HEK293 (cell line): ENCODE data around the gene CATSPERZ.

Source experiments
- CTCF ChIA-PET: fragments of 350-600 bp; formaldehyde crosslinking; extraction: SDS; loops from one replicate; lab custom pipeline; 2021; ENCODE audit warnings: antibody characterized with exemption; lab: Yijun Ruan, JAX
- POLR2A ChIA-PET: fragments of 300-600 bp; formaldehyde crosslinking; extraction: SDS; loops from one replicate; lab custom pipeline; 2020; ENCODE audit warnings: antibody characterized with exemption, inconsistent platforms; lab: Yijun Ruan, JAX
- H3K27ac ChIP-seq: fragments of 200-500 bp; sonication (Bioruptor generic); 2 replicates; pipeline ENCODE4 v1.5.1; 2014; ENCODE audit warnings: low read depth, low read length, control low read depth, inconsistent platforms; ENCODE audit errors: extremely low read depth
- H3K36me3 ChIP-seq, 2 experiments: fragments of 200-500 bp in 1 of 2; sonication (Bioruptor generic) in 1 of 2; 1 replicate in 1 of 2; 2 replicates in 1 of 2; pipeline ENCODE4 v1.5.1; 2014 to 2017; ENCODE audit warnings: inconsistent platforms in 2 of 2, low read length in 2 of 2; ENCODE audit not compliant: control insufficient read depth in 2 of 2, insufficient read depth in 1 of 2
- H3K4me1 ChIP-seq: fragments of 200-500 bp; sonication (Bioruptor generic); 2 replicates; pipeline ENCODE4 v1.5.1; 2014; ENCODE audit warnings: mild to moderate bottlenecking, low read length, inconsistent platforms; ENCODE audit not compliant: control insufficient read depth, insufficient read depth
- H3K4me3 ChIP-seq: 2 replicates; pipeline ENCODE4 v1.5.1; 2011; ENCODE audit warnings: low read depth, mild to moderate bottlenecking, control low read depth, low read length, moderate library complexity
- H3K9me3 ChIP-seq: fragments of 200-500 bp; sonication (Bioruptor generic); 2 replicates; pipeline ENCODE4 v1.5.1; 2014; ENCODE audit warnings: low read depth, low read length, inconsistent platforms; ENCODE audit not compliant: control insufficient read depth, insufficient read depth
- GLIS2 ChIP-seq: fragments of 450-650 bp; formaldehyde crosslinking; IDR thresholded peaks from 2 replicates; pipeline ENCODE4 v1.5.1; 2016; ENCODE audit warnings: missing biosample characterization, missing genetic modification characterization
- HOXC10 ChIP-seq: sonication (generic); formaldehyde crosslinking; IDR thresholded peaks from 2 replicates; pipeline ENCODE4 v1.8.1; 2023; ENCODE audit warnings: mild to moderate bottlenecking, missing genetic modification reagents
- KLF10 ChIP-seq: fragments of 450-650 bp; IDR thresholded peaks from 2 replicates; pipeline ENCODE4 v1.5.1; 2018; ENCODE audit warnings: missing biosample characterization, mild to moderate bottlenecking, missing genetic modification characterization
- ZBTB20 ChIP-seq: fragments of 450-650 bp; formaldehyde crosslinking; IDR thresholded peaks from 2 replicates; pipeline ENCODE4 v1.5.1; 2016; ENCODE audit warnings: missing biosample characterization, missing genetic modification characterization
- ZBTB8A ChIP-seq: fragments of 450-650 bp; formaldehyde crosslinking; IDR thresholded peaks from 2 replicates; pipeline ENCODE4 v1.5.1; 2016; ENCODE audit warnings: missing biosample characterization, missing genetic modification characterization
- ZNF221 ChIP-seq: fragments of 450-650 bp; formaldehyde crosslinking; IDR thresholded peaks from 2 replicates; pipeline ENCODE4 v1.5.1; 2017; ENCODE audit warnings: missing biosample characterization, missing genetic modification characterization, borderline replicate concordance
- ZNF324 ChIP-seq: fragments of 450-650 bp; formaldehyde crosslinking; IDR thresholded peaks from 2 replicates; pipeline ENCODE4 v1.5.1; 2016; ENCODE audit warnings: missing biosample characterization, missing genetic modification characterization
- ZNF335 ChIP-seq: fragments of 450-650 bp; formaldehyde crosslinking; conservative IDR thresholded peaks from 2 replicates; pipeline ENCODE4 v1.5.1; 2016; ENCODE audit warnings: missing biosample characterization, missing genetic modification characterization
- ZNF341 ChIP-seq: fragments of 450-650 bp; formaldehyde crosslinking; IDR thresholded peaks from 2 replicates; pipeline ENCODE4; 2016; ENCODE audit warnings: low read depth, missing biosample characterization, missing genetic modification characterization
- ZNF514 ChIP-seq: fragments of 450-650 bp; formaldehyde crosslinking; IDR thresholded peaks from 2 replicates; pipeline ENCODE4 v1.5.1; 2016; ENCODE audit warnings: missing biosample characterization, missing genetic modification characterization
- ZNF521 ChIP-seq: fragments of 450-650 bp; formaldehyde crosslinking; IDR thresholded peaks from 2 replicates; pipeline ENCODE4 v1.5.1; 2017; ENCODE audit warnings: missing biosample characterization, mild to moderate bottlenecking, missing genetic modification characterization
- ZNF76 ChIP-seq: fragments of 450-650 bp; formaldehyde crosslinking; IDR thresholded peaks from 2 replicates; pipeline ENCODE4; 2016; ENCODE audit warnings: low read depth, missing biosample characterization, missing genetic modification characterization, borderline replicate concordance
- ZSCAN16 ChIP-seq: fragments of 450-650 bp; formaldehyde crosslinking; IDR thresholded peaks from 2 replicates; pipeline ENCODE4 v1.5.1; 2016; ENCODE audit warnings: missing biosample characterization, missing genetic modification characterization
- TF ChIP-seq, protein P1 (sequence below): fragments of 450-650 bp; formaldehyde crosslinking; IDR thresholded peaks from 2 replicates; pipeline ENCODE4 v1.5.1; 2017; ENCODE audit warnings: missing biosample characterization, missing genetic modification characterization
- TF ChIP-seq, protein P2 (sequence below): fragments of 450-650 bp; formaldehyde crosslinking; IDR thresholded peaks from 2 replicates; pipeline ENCODE4 v1.5.1; 2016; ENCODE audit warnings: missing biosample characterization, missing genetic modification characterization
- TF ChIP-seq, protein P3 (sequence below): fragments of 450-650 bp; formaldehyde crosslinking; IDR thresholded peaks from 2 replicates; pipeline ENCODE4 v1.5.1; 2016; ENCODE audit warnings: missing biosample characterization, missing genetic modification characterization
- TF ChIP-seq, protein P4 (sequence below): fragments of 450-650 bp; formaldehyde crosslinking; IDR thresholded peaks from 2 replicates; pipeline ENCODE4; 2016; ENCODE audit warnings: missing biosample characterization, missing genetic modification characterization
- TF ChIP-seq, protein P5 (sequence below): fragments of 450-650 bp; formaldehyde crosslinking; IDR thresholded peaks from 2 replicates; pipeline ENCODE4 v1.5.1; 2017; ENCODE audit warnings: missing biosample characterization, mild to moderate bottlenecking, missing genetic modification characterization, moderate library complexity
- TF ChIP-seq, protein P6 (sequence below): sonication (generic); formaldehyde crosslinking; IDR thresholded peaks from 2 replicates; pipeline ENCODE4 v1.8.1; 2022; ENCODE audit warnings: mild to moderate bottlenecking, moderate library complexity, missing genetic modification reagents

The CATSPERZ gene

DNA sequence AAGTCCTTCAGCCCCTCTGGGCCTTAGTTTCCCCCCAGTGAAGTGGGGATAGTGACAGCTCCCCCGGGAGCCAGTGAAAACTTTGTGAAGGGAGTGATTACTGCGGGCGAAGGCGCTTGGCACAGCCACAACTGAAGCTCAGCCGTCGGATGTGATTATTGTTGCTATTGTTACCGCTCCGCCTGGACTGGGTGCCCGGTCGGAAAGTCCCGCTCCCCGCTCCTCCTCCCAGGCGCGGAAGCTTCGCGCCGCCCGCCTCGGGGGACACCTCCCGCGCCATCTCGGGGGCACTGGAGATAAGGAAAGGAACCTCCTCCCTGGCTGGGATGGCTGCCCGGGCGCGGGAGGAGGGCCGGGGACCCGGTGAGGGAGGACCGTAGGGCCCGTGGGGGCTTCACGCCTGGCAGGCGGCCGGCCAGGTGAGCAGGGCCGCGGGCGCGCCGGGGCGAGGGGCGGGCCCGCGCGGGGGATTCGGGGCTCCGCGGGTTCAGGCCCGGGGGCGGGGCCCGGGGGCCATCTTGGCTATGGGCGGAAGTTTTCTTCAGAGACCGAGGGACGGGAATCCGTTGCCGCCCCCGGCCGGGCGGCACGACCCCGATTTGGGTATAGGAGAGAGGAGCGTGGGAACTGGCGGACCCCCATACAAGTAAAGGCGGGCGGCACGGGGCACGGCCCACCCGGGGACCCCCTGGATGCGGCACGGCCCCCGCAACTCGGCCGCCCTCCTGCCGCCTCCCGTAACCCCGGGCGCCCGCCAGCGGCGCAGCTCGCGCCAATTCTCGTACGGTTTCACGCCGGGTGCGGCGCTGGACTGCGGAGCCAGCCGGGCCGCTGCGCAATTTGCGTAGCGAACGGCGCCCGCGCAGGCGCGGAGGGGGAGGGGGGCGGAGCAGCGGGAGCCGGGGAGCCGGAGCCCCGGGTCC is 14.9 kb upstream of the CATSPERZ start, which contains the start of gene GPR137 (continued):
- TF ChIP-seq, protein P1, sequence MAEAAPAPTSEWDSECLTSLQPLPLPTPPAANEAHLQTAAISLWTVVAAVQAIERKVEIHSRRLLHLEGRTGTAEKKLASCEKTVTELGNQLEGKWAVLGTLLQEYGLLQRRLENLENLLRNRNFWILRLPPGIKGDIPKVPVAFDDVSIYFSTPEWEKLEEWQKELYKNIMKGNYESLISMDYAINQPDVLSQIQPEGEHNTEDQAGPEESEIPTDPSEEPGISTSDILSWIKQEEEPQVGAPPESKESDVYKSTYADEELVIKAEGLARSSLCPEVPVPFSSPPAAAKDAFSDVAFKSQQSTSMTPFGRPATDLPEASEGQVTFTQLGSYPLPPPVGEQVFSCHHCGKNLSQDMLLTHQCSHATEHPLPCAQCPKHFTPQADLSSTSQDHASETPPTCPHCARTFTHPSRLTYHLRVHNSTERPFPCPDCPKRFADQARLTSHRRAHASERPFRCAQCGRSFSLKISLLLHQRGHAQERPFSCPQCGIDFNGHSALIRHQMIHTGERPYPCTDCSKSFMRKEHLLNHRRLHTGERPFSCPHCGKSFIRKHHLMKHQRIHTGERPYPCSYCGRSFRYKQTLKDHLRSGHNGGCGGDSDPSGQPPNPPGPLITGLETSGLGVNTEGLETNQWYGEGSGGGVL (tag by site-specific recombination): 0 out of 2 replicates have a peak, but pooled peaks have one; percentile 30
- no peak for TF ChIP-seq ZNF324 (tag by site-specific recombination)
- peak; percentile 36; the same call in 1 of the 2 replicates for TF ChIP-seq ZNF76 (tag by site-specific recombination)
- TF ChIP-seq HOXC10 (CRISPR knock-in tag): no peak

DNA sequence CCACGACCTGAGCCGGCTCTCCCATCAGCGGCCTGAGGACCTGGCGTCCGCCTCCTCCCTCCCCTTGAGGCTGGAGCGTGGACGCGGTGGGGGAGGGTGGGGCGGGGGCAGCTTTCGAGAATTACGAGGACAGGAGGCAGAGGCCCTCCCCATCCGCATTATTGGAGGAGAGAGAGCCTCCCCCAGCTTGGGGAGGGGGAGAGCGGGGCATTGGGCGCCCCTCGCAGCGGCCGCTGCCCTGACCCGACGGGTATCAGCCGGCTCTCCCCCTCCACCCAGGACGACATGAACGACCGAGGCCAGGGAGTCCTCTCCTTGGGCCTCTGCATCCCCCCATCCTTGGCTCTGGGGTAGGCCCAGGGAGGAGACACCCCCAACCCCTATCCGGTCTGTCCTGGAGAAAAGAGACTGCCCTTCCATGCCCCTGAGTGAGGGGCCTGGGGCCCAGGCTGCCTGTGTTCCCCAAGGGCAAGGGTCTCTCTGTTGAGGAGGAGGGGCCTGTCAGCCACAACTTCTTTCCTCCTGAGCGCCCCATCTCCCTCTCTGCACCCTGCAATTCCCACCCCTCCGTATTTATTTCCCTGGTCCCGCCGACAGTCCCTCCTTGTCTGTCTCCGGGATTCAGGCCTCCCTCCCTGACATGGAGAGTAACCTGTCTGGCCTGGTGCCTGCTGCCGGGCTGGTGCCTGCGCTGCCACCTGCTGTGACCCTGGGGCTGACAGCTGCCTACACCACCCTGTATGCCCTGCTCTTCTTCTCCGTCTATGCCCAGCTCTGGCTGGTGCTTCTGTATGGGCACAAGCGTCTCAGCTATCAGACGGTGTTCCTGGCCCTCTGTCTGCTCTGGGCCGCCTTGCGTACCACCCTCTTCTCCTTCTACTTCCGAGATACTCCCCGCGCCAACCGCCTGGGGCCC is 14.0 kb upstream of the CATSPERZ start:
- H3K27ac ChIP-seq: peak overlapping the region; percentile 40; the same call in 1 of the 2 replicates
- CTCF ChIA-PET: interaction anchor here (0.5 to 1.5 kb wide), 5 partner anchors 11 to 69 kb away, joined by 3 to 6 read pairs (median 3); no protein-coding TSS in a partner anchor
- no peaks in the 10 kb centered on the region; the same call in 1 of the 2 replicates for H3K4me1 ChIP-seq
- POLR2A ChIA-PET: interaction anchor here (0.6 to 3.5 kb wide), 6 partner anchors 13 to 101 kb away, joined by 3 to 41 read pairs (median 7); partner anchors contain the start of genes ESRRA, PRDX5, STIP1 and TRMT112
- peaks cover 9 to 46% of the 10 kb centered on the region in 2 experiments; a peak in 2 of 3 replicates for H3K36me3 ChIP-seq
- H3K9me3 ChIP-seq: no peaks in the 10 kb centered on the region
- peak overlapping the region; percentile 82 for H3K4me3 ChIP-seq
- no peak for TF ChIP-seq GLIS2 (tag by site-specific recombination)
- peak; percentile 8 for TF ChIP-seq ZNF335
- no peak for TF ChIP-seq ZNF221 (tag by site-specific recombination)
- TF ChIP-seq ZSCAN16 (tag by site-specific recombination): no peak
- TF ChIP-seq, protein P2, sequence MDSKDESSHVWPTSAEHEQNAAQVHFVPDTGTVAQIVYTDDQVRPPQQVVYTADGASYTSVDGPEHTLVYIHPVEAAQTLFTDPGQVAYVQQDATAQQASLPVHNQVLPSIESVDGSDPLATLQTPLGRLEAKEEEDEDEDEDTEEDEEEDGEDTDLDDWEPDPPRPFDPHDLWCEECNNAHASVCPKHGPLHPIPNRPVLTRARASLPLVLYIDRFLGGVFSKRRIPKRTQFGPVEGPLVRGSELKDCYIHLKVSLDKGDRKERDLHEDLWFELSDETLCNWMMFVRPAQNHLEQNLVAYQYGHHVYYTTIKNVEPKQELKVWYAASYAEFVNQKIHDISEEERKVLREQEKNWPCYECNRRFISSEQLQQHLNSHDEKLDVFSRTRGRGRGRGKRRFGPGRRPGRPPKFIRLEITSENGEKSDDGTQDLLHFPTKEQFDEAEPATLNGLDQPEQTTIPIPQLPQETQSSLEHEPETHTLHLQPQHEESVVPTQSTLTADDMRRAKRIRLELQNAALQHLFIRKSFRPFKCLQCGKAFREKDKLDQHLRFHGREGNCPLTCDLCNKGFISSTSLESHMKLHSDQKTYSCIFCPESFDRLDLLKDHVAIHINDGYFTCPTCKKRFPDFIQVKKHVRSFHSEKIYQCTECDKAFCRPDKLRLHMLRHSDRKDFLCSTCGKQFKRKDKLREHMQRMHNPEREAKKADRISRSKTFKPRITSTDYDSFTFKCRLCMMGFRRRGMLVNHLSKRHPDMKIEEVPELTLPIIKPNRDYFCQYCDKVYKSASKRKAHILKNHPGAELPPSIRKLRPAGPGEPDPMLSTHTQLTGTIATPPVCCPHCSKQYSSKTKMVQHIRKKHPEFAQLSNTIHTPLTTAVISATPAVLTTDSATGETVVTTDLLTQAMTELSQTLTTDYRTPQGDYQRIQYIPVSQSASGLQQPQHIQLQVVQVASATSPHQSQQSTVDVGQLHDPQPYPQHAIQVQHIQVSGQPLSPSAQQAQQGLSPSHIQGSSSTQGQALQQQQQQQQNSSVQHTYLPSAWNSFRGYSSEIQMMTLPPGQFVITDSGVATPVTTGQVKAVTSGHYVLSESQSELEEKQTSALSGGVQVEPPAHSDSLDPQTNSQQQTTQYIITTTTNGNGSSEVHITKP (tag by site-specific recombination): peak; percentile 69
- TF ChIP-seq, protein P3, sequence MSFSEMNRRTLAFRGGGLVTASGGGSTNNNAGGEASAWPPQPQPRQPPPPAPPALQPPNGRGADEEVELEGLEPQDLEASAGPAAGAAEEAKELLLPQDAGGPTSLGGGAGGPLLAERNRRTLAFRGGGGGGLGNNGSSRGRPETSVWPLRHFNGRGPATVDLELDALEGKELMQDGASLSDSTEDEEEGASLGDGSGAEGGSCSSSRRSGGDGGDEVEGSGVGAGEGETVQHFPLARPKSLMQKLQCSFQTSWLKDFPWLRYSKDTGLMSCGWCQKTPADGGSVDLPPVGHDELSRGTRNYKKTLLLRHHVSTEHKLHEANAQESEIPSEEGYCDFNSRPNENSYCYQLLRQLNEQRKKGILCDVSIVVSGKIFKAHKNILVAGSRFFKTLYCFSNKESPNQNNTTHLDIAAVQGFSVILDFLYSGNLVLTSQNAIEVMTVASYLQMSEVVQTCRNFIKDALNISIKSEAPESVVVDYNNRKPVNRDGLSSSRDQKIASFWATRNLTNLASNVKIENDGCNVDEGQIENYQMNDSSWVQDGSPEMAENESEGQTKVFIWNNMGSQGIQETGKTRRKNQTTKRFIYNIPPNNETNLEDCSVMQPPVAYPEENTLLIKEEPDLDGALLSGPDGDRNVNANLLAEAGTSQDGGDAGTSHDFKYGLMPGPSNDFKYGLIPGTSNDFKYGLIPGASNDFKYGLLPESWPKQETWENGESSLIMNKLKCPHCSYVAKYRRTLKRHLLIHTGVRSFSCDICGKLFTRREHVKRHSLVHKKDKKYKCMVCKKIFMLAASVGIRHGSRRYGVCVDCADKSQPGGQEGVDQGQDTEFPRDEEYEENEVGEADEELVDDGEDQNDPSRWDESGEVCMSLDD (tag by site-specific recombination): peak; percentile 15; the same call in 1 of the 2 replicates
- no peak for TF ChIP-seq ZNF514 (tag by site-specific recombination)
- TF ChIP-seq, protein P4, sequence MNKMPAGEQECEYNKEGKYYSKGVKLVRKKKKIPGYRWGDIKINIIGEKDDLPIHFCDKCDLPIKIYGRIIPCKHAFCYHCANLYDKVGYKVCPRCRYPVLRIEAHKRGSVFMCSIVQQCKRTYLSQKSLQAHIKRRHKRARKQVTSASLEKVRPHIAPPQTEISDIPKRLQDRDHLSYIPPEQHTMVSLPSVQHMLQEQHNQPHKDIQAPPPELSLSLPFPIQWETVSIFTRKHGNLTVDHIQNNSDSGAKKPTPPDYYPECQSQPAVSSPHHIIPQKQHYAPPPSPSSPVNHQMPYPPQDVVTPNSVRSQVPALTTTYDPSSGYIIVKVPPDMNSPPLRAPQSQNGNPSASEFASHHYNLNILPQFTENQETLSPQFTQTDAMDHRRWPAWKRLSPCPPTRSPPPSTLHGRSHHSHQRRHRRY: no peak
- peak; percentile 59; the same call in 1 of the 2 replicates for TF ChIP-seq ZBTB8A (tag by site-specific recombination)
- no peak for TF ChIP-seq ZNF341 (tag by site-specific recombination)
- TF ChIP-seq, protein P5, sequence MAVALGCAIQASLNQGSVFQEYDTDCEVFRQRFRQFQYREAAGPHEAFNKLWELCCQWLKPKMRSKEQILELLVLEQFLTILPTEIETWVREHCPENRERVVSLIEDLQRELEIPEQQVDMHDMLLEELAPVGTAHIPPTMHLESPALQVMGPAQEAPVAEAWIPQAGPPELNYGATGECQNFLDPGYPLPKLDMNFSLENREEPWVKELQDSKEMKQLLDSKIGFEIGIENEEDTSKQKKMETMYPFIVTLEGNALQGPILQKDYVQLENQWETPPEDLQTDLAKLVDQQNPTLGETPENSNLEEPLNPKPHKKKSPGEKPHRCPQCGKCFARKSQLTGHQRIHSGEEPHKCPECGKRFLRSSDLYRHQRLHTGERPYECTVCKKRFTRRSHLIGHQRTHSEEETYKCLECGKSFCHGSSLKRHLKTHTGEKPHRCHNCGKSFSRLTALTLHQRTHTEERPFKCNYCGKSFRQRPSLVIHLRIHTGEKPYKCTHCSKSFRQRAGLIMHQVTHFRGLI (tag by site-specific recombination): no peak
- no peak for TF ChIP-seq KLF10 (tag by site-specific recombination)
- TF ChIP-seq ZBTB20 (tag by site-specific recombination): 0 out of 2 replicates have a peak, but pooled peaks have one; percentile 24
- TF ChIP-seq, protein P6, sequence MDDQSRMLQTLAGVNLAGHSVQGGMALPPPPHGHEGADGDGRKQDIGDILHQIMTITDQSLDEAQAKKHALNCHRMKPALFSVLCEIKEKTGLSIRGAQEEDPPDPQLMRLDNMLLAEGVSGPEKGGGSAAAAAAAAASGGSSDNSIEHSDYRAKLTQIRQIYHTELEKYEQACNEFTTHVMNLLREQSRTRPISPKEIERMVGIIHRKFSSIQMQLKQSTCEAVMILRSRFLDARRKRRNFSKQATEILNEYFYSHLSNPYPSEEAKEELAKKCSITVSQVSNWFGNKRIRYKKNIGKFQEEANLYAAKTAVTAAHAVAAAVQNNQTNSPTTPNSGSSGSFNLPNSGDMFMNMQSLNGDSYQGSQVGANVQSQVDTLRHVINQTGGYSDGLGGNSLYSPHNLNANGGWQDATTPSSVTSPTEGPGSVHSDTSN (CRISPR knock-in tag): no peak
- TF ChIP-seq ZNF521: no peak
